T-cell (primary cell): ENCODE data around the gene PPP2R5A. TPM values are rescaled to one million over a fixed set of nuclear protein-coding genes. Genes with fewer than 3 reads are reported as not detected.
A peak's percentile ranks its signal among the peaks of the same experiment; 100 is the strongest.
"Not testable (repeated sequence)": the region's sequence is repeated elsewhere in the genome, so short reads cannot be mapped to it uniquely, and the experiment has no call there.

Experiments used
- ATAC-seq, 4 experiments: fragments of 200-7000 bp in 3 of 4; fragments of 150-1000 bp in 1 of 4; cut with Tn5 transposase; replicated peaks in 1 of 4; 1 replicate in 3 of 4; 2 replicates in 1 of 4; pipeline ENCODE4 v1.10.0; 2021; ENCODE audit warnings: moderate library complexity in 3 of 4, mild to moderate bottlenecking in 2 of 4, moderate number of reproducible peaks in 1 of 4
- CTCF ChIA-PET, 2 donors: fragments of 300-600 bp; sonication (Branson Sonifier 250); formaldehyde crosslinking; loops; one replicate each; lab custom pipeline; 2022; ENCODE audit warnings: antibody characterized with exemption in 2 of 2; lab: Charles Lee
- POLR2A ChIA-PET, 2 donors: fragments of 300-600 bp; sonication (Branson Sonifier 250); formaldehyde crosslinking; loops; one replicate each; lab custom pipeline; 2022; ENCODE audit warnings: antibody characterized with exemption in 2 of 2; lab: Charles Lee
- DNase-seq, 35 experiments: peaks; one replicate each; pipeline versions ENCODE4 v3.0.0 to v3.0.0-alpha.2; 2013 to 2023
- H3K27ac ChIP-seq: one replicate; pipeline ENCODE4 v1.5.1; 2013; ENCODE audit warnings: low read length
- H3K27me3 ChIP-seq, 2 experiments: replicated peaks in 1 of 2; 1 replicate in 1 of 2; 2 replicates in 1 of 2; pipeline versions ENCODE4 v1.6.1 to v1.7.0; 2013; ENCODE audit warnings: low read length in 1 of 2, mixed read lengths in 1 of 2; ENCODE audit not compliant: control insufficient read depth in 2 of 2, insufficient read depth in 2 of 2; ENCODE audit errors: extremely low read depth in 1 of 2
- H3K36me3 ChIP-seq, 2 donors: 1 replicate in 1 of 2; 2 replicates in 1 of 2; pipeline versions ENCODE4 v1.6.1 to v1.7.0; 2013; ENCODE audit warnings: low read length in 1 of 2; ENCODE audit not compliant: control insufficient read depth in 2 of 2, insufficient read depth in 1 of 2; ENCODE audit errors: extremely low read depth in 1 of 2
- H3K4me1 ChIP-seq, 2 experiments: 1 replicate in 1 of 2; 2 replicates in 1 of 2; pipeline versions ENCODE4 v1.6.1 to v1.7.0; 2013; ENCODE audit warnings: low read length in 2 of 2, mixed read lengths in 1 of 2; ENCODE audit not compliant: insufficient read depth in 2 of 2, control insufficient read depth in 1 of 2; ENCODE audit errors: extremely low read depth in 1 of 2
- H3K4me3 ChIP-seq, 2 donors: 1 replicate in 1 of 2; 2 replicates in 1 of 2; pipeline versions ENCODE4 v1.5.1 to v1.7.0; 2013; ENCODE audit warnings: mild to moderate bottlenecking in 2 of 2, low read length in 1 of 2, moderate library complexity in 1 of 2; ENCODE audit not compliant: control insufficient read depth in 1 of 2; ENCODE audit errors: extremely low read depth in 1 of 2
- H3K9me3 ChIP-seq: 2 replicates; pipeline ENCODE4 v1.7.0; 2013
- H3K27ac Mint-ChIP-seq, 2 donors: one replicate each; pipeline ENCODE4 v1.8.0; 2020 to 2021; ENCODE audit warnings: mild to moderate bottlenecking in 2 of 2, mixed read lengths in 2 of 2
- H3K27me3 Mint-ChIP-seq, 2 donors: one replicate each; pipeline ENCODE4 v1.8.0; 2021 to 2022; ENCODE audit warnings: mixed read lengths in 2 of 2
- H3K36me3 Mint-ChIP-seq: one replicate; pipeline ENCODE4 v1.8.0; 2021; ENCODE audit warnings: mixed read lengths
- H3K4me1 Mint-ChIP-seq, 3 donors: one replicate each; pipeline ENCODE4 v1.8.0; 2020 to 2022; ENCODE audit warnings: mixed read lengths in 3 of 3, mild to moderate bottlenecking in 1 of 3
- H3K4me3 Mint-ChIP-seq, 3 donors: one replicate each; pipeline ENCODE4 v1.8.0; 2020 to 2022; ENCODE audit warnings: mild to moderate bottlenecking in 3 of 3, mixed read lengths in 3 of 3, moderate library complexity in 3 of 3
- H3K9me3 Mint-ChIP-seq, 3 donors: one replicate each; pipeline ENCODE4 v1.8.0; 2020 to 2022; ENCODE audit warnings: mixed read lengths in 3 of 3
- WGBS: methylation state at CpG from one replicate; pipeline ENCODE4 v1.1.5; 2013; ENCODE audit warnings: missing lambda C conversion rate; ENCODE audit not compliant: insufficient coverage; 5-methylcytosine and 5-hydroxymethylcytosine counted together
- total RNA-seq, 35 experiments: library from RNA in 6 of 35; stranded (reverse) in 6 of 35; fragments of 120-200 nt in 1 of 35; gene quantifications; one replicate each; pipeline versions ENCODE4 v1.2.1 to v1.2.4 and lab custom pipeline; 2013 to 2026

Gene PPP2R5A
- total RNA-seq, 5 donors from 2014 or later (not counting 1 experiment from before 2014, with no cell fraction given), result 40.4 to 51.1 (median 46.7) TPM

- peaks cover 5 to 15% of the 10 kb centered on the region in 2 experiments for H3K4me1 ChIP-seq
- H3K4me3 ChIP-seq, result no peak overlapping the region
- Mint-ChIP-seq H3K27me3 (no peaks in the 10 kb centered on the region), H3K36me3 (peaks cover 18% of the 10 kb centered on the region), H3K9me3 (peaks cover 0 to 3% (median 0%) of the 10 kb centered on the region in 3 donors), H3K27ac (peak overlapping the region; percentile 3 to 13), H3K4me1 (peaks cover 34 to 51% (median 49%) of the 10 kb centered on the region in 3 donors), H3K4me3 (no peak overlapping the region)
- ATAC-seq, result peak in 2 of 4 experiments; percentile 12 to 28
- ChIA-PET POLR2A (interaction anchor here in 1 of 2 donors (0.5 to 0.6 kb wide), 2 partner anchors 280 to 811 kb away, joined by 3 to 4 read pairs; partner anchors contain the start of genes DTL and INTS7), CTCF (interaction anchor here (0.5 to 1.8 kb wide), 6 partner anchors 91 to 280 kb away, joined by 3 to 9 read pairs (median 4); partner anchors contain the start of genes DTL (in 1 of the 2) and INTS7 (in 1 of the 2))
- no peak overlapping the region for H3K27ac ChIP-seq
- DNase-seq, result peak in 1 of 35 experiments; percentile 38
- peaks cover 0 to 5% of the 10 kb centered on the region in 2 donors for H3K36me3 ChIP-seq
- no peaks in the 10 kb centered on the region for H3K27me3 ChIP-seq
- H3K9me3 ChIP-seq, result no peaks in the 10 kb centered on the region
These were observed 30.7 kb downstream of the PPP2R5A start for GRCh38 chr1:212315907-212316306.

GRCh38 chr1:212317916-212318315, 32.7 kb downstream of the PPP2R5A start:
- Histone ChIP-seq H3K9me3 (no peaks in the 10 kb centered on the region), H3K36me3 (peaks cover 0 to 2% of the 10 kb centered on the region in 2 donors), H3K4me1 (peaks cover 11 to 15% of the 10 kb centered on the region in 2 experiments), H3K27me3 (no peaks in the 10 kb centered on the region), H3K27ac (no peak overlapping the region), H3K4me3 (no peak overlapping the region)
- H3K27me3 Mint-ChIP-seq, result no peaks in the 10 kb centered on the region
- ChIA-PET CTCF (no interaction called here), POLR2A (interaction anchor here in 1 of 2 donors (0.6 kb wide), 2 partner anchors 212 to 637 kb away, joined by 3 read pairs; no protein-coding TSS in a partner anchor)
- DNase-seq (no peak), ATAC-seq (no peak)
- H3K4me3 Mint-ChIP-seq, result no peak overlapping the region
- no CpG with 5 or more reads among the region's 2 CpGs for WGBS
- no peak overlapping the region for H3K27ac Mint-ChIP-seq
- peaks cover 13% of the 10 kb centered on the region for H3K36me3 Mint-ChIP-seq
- H3K9me3 Mint-ChIP-seq, result no peaks in the 10 kb centered on the region
- H3K4me1 Mint-ChIP-seq, result peaks cover 36 to 52% (median 48%) of the 10 kb centered on the region in 3 donors

GRCh38 chr1:212321031-212321430, 35.8 kb downstream of the PPP2R5A start:
- H3K9me3 ChIP-seq, POLR2A ChIA-PET, ATAC-seq, H3K36me3 ChIP-seq, H3K27me3 ChIP-seq, H3K36me3 Mint-ChIP-seq, H3K4me3 Mint-ChIP-seq, DNase-seq, H3K4me3 ChIP-seq, H3K27ac Mint-ChIP-seq, CTCF ChIA-PET, H3K27me3 Mint-ChIP-seq, H3K9me3 Mint-ChIP-seq, H3K27ac ChIP-seq: not testable (repeated sequence)
- H3K4me1 Mint-ChIP-seq, result peaks cover 44 to 55% (median 50%) of the 10 kb centered on the region in 3 donors
- no CpG with 5 or more reads among the region's 34 CpGs for WGBS
- peaks cover 6 to 23% of the 10 kb centered on the region in 2 experiments for H3K4me1 ChIP-seq

GRCh38 chr1:212323066-212323465, 37.9 kb downstream of the PPP2R5A start:
- peak in 1 of 35 experiments; percentile 12 for DNase-seq

DNA sequence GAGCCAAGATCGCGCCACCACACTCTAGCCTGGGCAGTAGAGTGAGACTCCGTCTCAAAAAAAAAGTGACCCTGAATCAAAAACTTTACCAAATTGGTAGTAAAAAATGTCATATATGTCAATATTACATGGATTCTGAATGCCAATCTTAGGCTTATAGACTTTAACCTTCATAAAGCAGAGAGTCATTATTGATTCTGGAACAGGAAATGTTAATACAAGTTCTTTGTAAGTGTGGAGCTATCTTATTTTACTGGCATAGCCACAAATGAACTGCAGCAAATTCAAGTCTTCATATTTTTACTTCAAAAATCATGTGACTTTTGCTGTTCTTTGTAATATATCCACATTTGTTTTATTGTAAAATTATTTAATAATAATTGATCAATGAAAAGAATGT, 41.3 kb downstream of the PPP2R5A start:
- no peak for ATAC-seq
- H3K9me3 ChIP-seq, result no peaks in the 10 kb centered on the region
- H3K36me3 ChIP-seq, result peaks cover 0 to 13% of the 10 kb centered on the region in 2 donors
- Mint-ChIP-seq H3K4me1 (peaks cover 40 to 45% (median 44%) of the 10 kb centered on the region in 3 donors), H3K4me3 (no peak overlapping the region), H3K27me3 (no peaks in the 10 kb centered on the region), H3K27ac (no peak overlapping the region), H3K9me3 (no peaks in the 10 kb centered on the region), H3K36me3 (peaks cover 12% of the 10 kb centered on the region)
- DNase-seq, result no peak
- H3K4me1 ChIP-seq, result peaks cover 3 to 21% of the 10 kb centered on the region in 2 experiments
- ChIA-PET CTCF (interaction anchor here in 1 of 2 donors (0.5 kb wide), 1 partner anchor 198 kb away, joined by 3 read pairs; no protein-coding TSS in a partner anchor), POLR2A (interaction anchor here in 1 of 2 donors (0.7 kb wide), 1 partner anchor 82 kb away, joined by 3 read pairs; no protein-coding TSS in a partner anchor)
- H3K4me3 ChIP-seq, result no peak overlapping the region
- WGBS, result 70% methylated on average over 2 of the region's 3 CpGs
- no peaks in the 10 kb centered on the region for H3K27me3 ChIP-seq
- H3K27ac ChIP-seq, result no peak overlapping the region

More at GRCh38 chr1:212323066-212323465, 37.9 kb downstream of the PPP2R5A start:
- Histone ChIP-seq H3K36me3 (no peaks in the 10 kb centered on the region), H3K27ac (no peak overlapping the region), H3K27me3 (no peaks in the 10 kb centered on the region), H3K4me3 (no peak overlapping the region), H3K9me3 (no peaks in the 10 kb centered on the region), H3K4me1 (peaks cover 3 to 21% of the 10 kb centered on the region in 2 experiments)
- H3K9me3 Mint-ChIP-seq, result no peaks in the 10 kb centered on the region
- H3K36me3 Mint-ChIP-seq, result peaks cover 4% of the 10 kb centered on the region
- H3K4me1 Mint-ChIP-seq, result peaks cover 35 to 44% (median 44%) of the 10 kb centered on the region in 3 donors
- H3K27ac Mint-ChIP-seq, result peak overlapping the region; percentile 23 to 24
- peak overlapping the region in 2 of 3 donors; percentile 14 to 60 for H3K4me3 Mint-ChIP-seq
- H3K27me3 Mint-ChIP-seq, result no peaks in the 10 kb centered on the region
- no CpG with 5 or more reads among the region's 3 CpGs for WGBS
- ChIA-PET POLR2A (no interaction called here), CTCF (no interaction called here)
- peak in 2 of 4 experiments; percentile 52 to 57 for ATAC-seq

DNA sequence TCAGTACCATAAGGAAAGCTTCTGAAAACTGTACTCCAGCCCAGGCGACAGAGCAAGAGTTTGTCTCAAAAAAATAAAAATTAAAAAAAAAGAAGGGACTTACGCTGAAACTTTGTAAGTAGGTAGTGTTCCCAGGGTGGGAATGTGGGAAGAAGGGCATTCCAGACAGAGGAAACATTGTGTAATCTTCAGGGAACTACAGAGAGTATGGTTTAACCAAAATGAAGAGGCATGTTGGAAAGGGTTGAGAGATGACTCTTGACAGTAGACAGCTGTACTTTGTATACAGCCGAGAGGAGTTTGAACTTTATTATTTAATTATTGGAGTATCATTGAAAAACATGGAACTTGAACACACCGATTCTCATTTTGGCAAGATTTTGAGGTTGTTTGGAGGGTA, 43.0 kb downstream of the PPP2R5A start:
- WGBS, result 94% methylated on average over 2 of the region's 4 CpGs
- Mint-ChIP-seq H3K4me3 (no peak overlapping the region), H3K36me3 (peaks cover 15% of the 10 kb centered on the region), H3K27me3 (no peaks in the 10 kb centered on the region), H3K27ac (no peak overlapping the region), H3K9me3 (no peaks in the 10 kb centered on the region), H3K4me1 (peaks cover 34 to 38% (median 38%) of the 10 kb centered on the region in 3 donors)
- no peaks in the 10 kb centered on the region for H3K9me3 ChIP-seq
- no peaks in the 10 kb centered on the region for H3K27me3 ChIP-seq
- CTCF ChIA-PET, result no interaction called here
- POLR2A ChIA-PET, result no interaction called here
- H3K4me1 ChIP-seq, result peaks cover 3 to 12% of the 10 kb centered on the region in 2 experiments
- DNase-seq (no peak), ATAC-seq (no peak)
- peaks cover 0 to 20% of the 10 kb centered on the region in 2 donors for H3K36me3 ChIP-seq
- H3K4me3 ChIP-seq, result no peak overlapping the region
- H3K27ac ChIP-seq, result no peak overlapping the region
